Fibroblast of skin of left biceps (primary cell): ENCODE data around the gene PLEKHA6.

Source experiments
- DNase-seq, 2 experiments: peaks; one replicate each; pipeline ENCODE4 v3.0.0-alpha.2; 2013; ENCODE audit warnings: low read depth in 2 of 2

The PLEKHA6 gene

GRCh38 chr1:204261746-204262505, 97.8 kb downstream of the PLEKHA6 start:
- no peak for DNase-seq

- DNase-seq = no peak
Measured at GRCh38 chr1:204261266-204261665, 98.5 kb downstream of the PLEKHA6 start.

GRCh38 chr1:204260601-204261197, 99.0 kb downstream of the PLEKHA6 start:
- DNase-seq = no peak

GRCh38 chr1:204259782-204260181, 99.9 kb downstream of the PLEKHA6 start:
- no peak for DNase-seq

GRCh38 chr1:204259196-204259595, 100.5 kb downstream of the PLEKHA6 start:
- DNase-seq = no peak

- no peak for DNase-seq
Measured at GRCh38 chr1:204258213-204259115, 101.3 kb downstream of the PLEKHA6 start.

- no peak for DNase-seq
Measured at GRCh38 chr1:204257446-204257845, 102.3 kb downstream of the PLEKHA6 start.

GRCh38 chr1:204256531-204256930, 103.2 kb downstream of the PLEKHA6 start:
- DNase-seq = no peak

GRCh38 chr1:204255966-204256365, 103.8 kb downstream of the PLEKHA6 start:
- no peak for DNase-seq

- no peak for DNase-seq
Measured at GRCh38 chr1:204255225-204255624, 104.5 kb downstream of the PLEKHA6 start.

- DNase-seq = no peak
Measured at GRCh38 chr1:204254031-204254661, 105.6 kb downstream of the PLEKHA6 start.

- DNase-seq = no peak
Measured at GRCh38 chr1:204251926-204252689, 107.6 kb downstream of the PLEKHA6 start.

GRCh38 chr1:204251286-204251685, 108.4 kb downstream of the PLEKHA6 start:
- no peak for DNase-seq

- no peak for DNase-seq
Measured at GRCh38 chr1:204250428-204251030, 109.2 kb downstream of the PLEKHA6 start.

- DNase-seq = no peak
Measured at GRCh38 chr1:204249736-204250427, 109.8 kb downstream of the PLEKHA6 start.

- no peak for DNase-seq
Measured at GRCh38 chr1:204248954-204249353, 110.8 kb downstream of the PLEKHA6 start.

GRCh38 chr1:204246876-204247275, 112.9 kb downstream of the PLEKHA6 start:
- DNase-seq = no peak

- DNase-seq = no peak
Measured at GRCh38 chr1:204242920-204243319, 116.8 kb downstream of the PLEKHA6 start.

- no peak for DNase-seq
Measured at GRCh38 chr1:204241914-204242313, 117.8 kb downstream of the PLEKHA6 start.

GRCh38 chr1:204241050-204241449, 118.7 kb downstream of the PLEKHA6 start:
- no peak for DNase-seq
